ENCODE results near the gene CREB3. TPM values are rescaled to one million over a fixed set of nuclear protein-coding genes. Genes with fewer than 3 reads are reported as not detected.

The CREB3 gene
- total and polyA plus RNA-seq, 4 donors: 39.5 to 62.0 (median 48.7) TPM

- Histone ChIP-seq H3K27ac (ENCODE audit: low read depth in 1 of 2, low read length in 2 of 2) (peak overlapping the region; percentile 83 to 87), H3K4me3 (ENCODE audit: low read length in 2 of 2) (peak overlapping the region; percentile 91 to 95), H3K4me1 (ENCODE audit: control insufficient read depth in 1 of 2, insufficient read depth in 2 of 2, low read length in 2 of 2) (no peaks in the 10 kb centered on the region), H3K27me3 (ENCODE audit: control insufficient read depth in 1 of 2, insufficient read depth in 2 of 2, low read length in 1 of 2) (no peaks in the 10 kb centered on the region), H3K36me3 (ENCODE audit: control insufficient read depth in 1 of 2, insufficient read depth in 2 of 2, low read length in 1 of 2) (peaks cover 0 to 17% of the 10 kb centered on the region in 2 donors), H3K9me3 (ENCODE audit: control insufficient read depth, low read length) (no peaks in the 10 kb centered on the region)
- ATAC-seq (ENCODE audit: low FRiP score) (no peak), DNase-seq (no peak)
- WGBS, 2 donors: 3 to 6% methylated on average over 12 of the region's 12 CpGs
- intact Hi-C loops (cut with DNase I): loop anchor here in 1 of 2 donors (2.0 kb wide), 1 partner anchor 28 kb away; no protein-coding TSS in a partner anchor
Observed at GRCh38 chr9:35688558-35689541, 43.6 kb upstream of the CREB3 start.

- intact Hi-C loops (cut with DNase I): loop anchor here in 1 of 2 donors (2.0 kb wide), 2 partner anchors 29 to 39 kb away; no protein-coding TSS in a partner anchor
- peak; percentile 90 to 96 for DNase-seq
- 2 to 4% methylated on average over 44 to 61 of the region's 61 CpGs for WGBS, 2 donors
- H3K27me3 ChIP-seq (ENCODE audit: control insufficient read depth in 1 of 2, insufficient read depth in 2 of 2, low read length in 1 of 2): no peaks in the 10 kb centered on the region
- peak within 1 kb of the TSS; percentile 91 to 95 for H3K4me3 ChIP-seq (ENCODE audit: low read length in 2 of 2)
- H3K4me1 ChIP-seq (ENCODE audit: control insufficient read depth in 1 of 2, insufficient read depth in 2 of 2, low read length in 2 of 2): no peaks in the 10 kb centered on the region
- H3K9me3 ChIP-seq (ENCODE audit: control insufficient read depth, low read length): no peaks in the 10 kb centered on the region
- ATAC-seq (ENCODE audit: low FRiP score): peak; percentile 83
- H3K36me3 ChIP-seq (ENCODE audit: control insufficient read depth in 1 of 2, insufficient read depth in 2 of 2, low read length in 1 of 2): peaks cover 0 to 8% of the 10 kb centered on the region in 2 donors
- peak within 1 kb of the TSS; percentile 83 to 100 for H3K27ac ChIP-seq (ENCODE audit: low read depth in 1 of 2, low read length in 2 of 2)
Observed at GRCh38 chr9:35689542-35690293, 42.7 kb upstream of the CREB3 start, which contains the start of gene TPM2. TPM2 (minus strand) TSS chr9:35689925; CDS start chr9:35689817, 108 bp downstream.

DNA sequence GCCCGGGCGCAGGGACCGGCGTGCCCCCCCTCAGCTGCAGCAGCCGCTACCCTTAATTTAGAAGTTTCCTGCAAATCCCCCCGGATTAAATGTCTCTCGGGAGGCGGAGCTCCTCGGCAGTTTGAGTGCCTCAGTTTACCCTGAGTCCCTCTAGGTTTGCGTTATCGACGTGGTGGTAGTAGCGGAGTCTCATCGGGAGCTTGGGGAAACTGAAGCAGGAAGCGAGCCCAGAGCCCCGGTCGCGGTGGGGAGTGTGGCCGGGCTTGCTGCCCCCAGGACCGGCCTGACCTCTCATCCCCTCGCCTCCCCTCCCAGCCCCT, 42.2 kb upstream of the CREB3 start:
- Histone ChIP-seq H3K9me3 (ENCODE audit: control insufficient read depth, low read length) (no peaks in the 10 kb centered on the region), H3K36me3 (ENCODE audit: control insufficient read depth in 1 of 2, insufficient read depth in 2 of 2, low read length in 1 of 2) (peaks cover 0 to 2% of the 10 kb centered on the region in 2 donors), H3K27me3 (ENCODE audit: control insufficient read depth in 1 of 2, insufficient read depth in 2 of 2, low read length in 1 of 2) (no peaks in the 10 kb centered on the region), H3K27ac (ENCODE audit: low read depth in 1 of 2, low read length in 2 of 2) (peak overlapping the region; percentile 73 to 97), H3K4me1 (ENCODE audit: control insufficient read depth in 1 of 2, insufficient read depth in 2 of 2, low read length in 2 of 2) (no peaks in the 10 kb centered on the region), H3K4me3 (ENCODE audit: low read length in 2 of 2) (peak overlapping the region; percentile 44 to 95)
- intact Hi-C loops (cut with DNase I): loop anchor here in 1 of 2 donors (2.0 kb wide), 1 partner anchor 39 kb away; no protein-coding TSS in a partner anchor
- 0 to 1% methylated on average over 21 of the region's 21 CpGs for WGBS, 2 donors
- ATAC-seq (ENCODE audit: low FRiP score) (no peak), DNase-seq (no peak)

GRCh38 chr9:35690614-35691333, 41.7 kb upstream of the CREB3 start:
- no peaks in the 10 kb centered on the region for H3K4me1 ChIP-seq (ENCODE audit: control insufficient read depth in 1 of 2, insufficient read depth in 2 of 2, low read length in 2 of 2)

GRCh38 chr9:35691334-35691650, 41.2 kb upstream of the CREB3 start:
- ATAC-seq (ENCODE audit: low FRiP score): no peak
- Histone ChIP-seq H3K9me3 (ENCODE audit: control insufficient read depth, low read length) (no peaks in the 10 kb centered on the region), H3K27me3 (ENCODE audit: control insufficient read depth in 1 of 2, insufficient read depth in 2 of 2, low read length in 1 of 2) (no peaks in the 10 kb centered on the region), H3K36me3 (ENCODE audit: control insufficient read depth in 1 of 2, insufficient read depth in 2 of 2, low read length in 1 of 2) (no peaks in the 10 kb centered on the region), H3K4me3 (ENCODE audit: low read length in 2 of 2) (peak overlapping the region; percentile 44 to 95), H3K27ac (ENCODE audit: low read depth in 1 of 2, low read length in 2 of 2) (peak overlapping the region; percentile 76 to 100), H3K4me1 (ENCODE audit: control insufficient read depth in 1 of 2, insufficient read depth in 2 of 2, low read length in 2 of 2) (no peaks in the 10 kb centered on the region)
- 2% methylated on average over 10 of the region's 10 CpGs for WGBS, 2 donors
- intact Hi-C loops (cut with DNase I): loop anchor here in 1 of 2 donors (2.0 kb wide), 1 partner anchor 38 kb away; no protein-coding TSS in a partner anchor
- no peak for DNase-seq

More at GRCh38 chr9:35690614-35691333, 41.7 kb upstream of the CREB3 start:
- peak overlapping the region; percentile 44 to 95 for H3K4me3 ChIP-seq (ENCODE audit: low read length in 2 of 2)
- DNase-seq (peak; percentile 92 to 98), ATAC-seq (ENCODE audit: low FRiP score) (peak; percentile 79)
- intact Hi-C loops (cut with DNase I): loop anchor here in 1 of 2 donors (2.0 kb wide), 1 partner anchor 38 kb away; no protein-coding TSS in a partner anchor
- no peaks in the 10 kb centered on the region for H3K27me3 ChIP-seq (ENCODE audit: control insufficient read depth in 1 of 2, insufficient read depth in 2 of 2, low read length in 1 of 2)
- peak overlapping the region; percentile 76 to 100 for H3K27ac ChIP-seq (ENCODE audit: low read depth in 1 of 2, low read length in 2 of 2)
- H3K36me3 ChIP-seq (ENCODE audit: control insufficient read depth in 1 of 2, insufficient read depth in 2 of 2, low read length in 1 of 2): no peaks in the 10 kb centered on the region
- H3K9me3 ChIP-seq (ENCODE audit: control insufficient read depth, low read length): no peaks in the 10 kb centered on the region
- WGBS, 2 donors: 0 to 1% methylated on average over 55 to 61 of the region's 61 CpGs

- no peaks in the 10 kb centered on the region for H3K4me1 ChIP-seq (ENCODE audit: control insufficient read depth in 1 of 2, insufficient read depth in 2 of 2, low read length in 2 of 2)
- 9 to 10% methylated on average over 13 of the region's 13 CpGs for WGBS, 2 donors
- intact Hi-C loops (cut with DNase I): loop anchor here in 1 of 2 donors (2.0 kb wide), 1 partner anchor 37 kb away; no protein-coding TSS in a partner anchor
- DNase-seq: peak in 1 of 2 donors; percentile 65
- no peak overlapping the region for H3K4me3 ChIP-seq (ENCODE audit: low read length in 2 of 2)
- H3K27me3 ChIP-seq (ENCODE audit: control insufficient read depth in 1 of 2, insufficient read depth in 2 of 2, low read length in 1 of 2): no peaks in the 10 kb centered on the region
- peak overlapping the region; percentile 76 to 100 for H3K27ac ChIP-seq (ENCODE audit: low read depth in 1 of 2, low read length in 2 of 2)
- H3K36me3 ChIP-seq (ENCODE audit: control insufficient read depth in 1 of 2, insufficient read depth in 2 of 2, low read length in 1 of 2): no peaks in the 10 kb centered on the region
- H3K9me3 ChIP-seq (ENCODE audit: control insufficient read depth, low read length): no peaks in the 10 kb centered on the region
- ATAC-seq (ENCODE audit: low FRiP score): peak; percentile 49
Observed at GRCh38 chr9:35691757-35692301, 40.6 kb upstream of the CREB3 start.

- Histone ChIP-seq H3K4me3 (ENCODE audit: low read length in 2 of 2) (no peak overlapping the region), H3K36me3 (ENCODE audit: control insufficient read depth in 1 of 2, insufficient read depth in 2 of 2, low read length in 1 of 2) (peaks cover 6 to 27% of the 10 kb centered on the region in 2 donors), H3K27ac (ENCODE audit: low read depth in 1 of 2, low read length in 2 of 2) (peak overlapping the region; percentile 97 to 99), H3K4me1 (ENCODE audit: control insufficient read depth in 1 of 2, insufficient read depth in 2 of 2, low read length in 2 of 2) (no peaks in the 10 kb centered on the region), H3K27me3 (ENCODE audit: control insufficient read depth in 1 of 2, insufficient read depth in 2 of 2, low read length in 1 of 2) (no peaks in the 10 kb centered on the region), H3K9me3 (ENCODE audit: control insufficient read depth, low read length) (no peaks in the 10 kb centered on the region)
- WGBS, 2 donors: 66 to 70% methylated on average over 3 of the region's 3 CpGs
- intact Hi-C loops (cut with DNase I): no loop called here
- DNase-seq (peak in 1 of 2 donors; percentile 10), ATAC-seq (ENCODE audit: low FRiP score) (no peak)
Observed at GRCh38 chr9:35695943-35696401, 36.5 kb upstream of the CREB3 start.

Measured in aorta (tissue), 5 donors.